Measurements from ENCODE around the gene LDLRAD4.

Gene LDLRAD4

GRCh38 chr18:13580351-13580750 is 361.8 kb downstream of the LDLRAD4 start:
- peaks cover 0 to 57% (median 15%) of the 10 kb centered on the region in 11 experiments; a peak in 12 of 22 replicates for H4K20me1 ChIP-seq
- no peak for TF ChIP-seq Cebpa-rat (IDR thresholded peaks at IDR 0.05)
- no peaks in the 10 kb centered on the region for H3K27me3 ChIP-seq
- H3K4me1 ChIP-seq = peaks cover 76 to 94% (median 89%) of the 10 kb centered on the region in 10 experiments
- H3K36me3 ChIP-seq = peaks cover 0 to 30% (median 3%) of the 10 kb centered on the region in 11 experiments; a peak in 5 of 22 replicates
- no peak overlapping the region for H3K4me3 ChIP-seq
- H3K9me3 ChIP-seq (replicated peaks in 1 of 11) = peaks cover 0 to under 1% (median 0%) of the 10 kb centered on the region in 11 experiments; a peak in 1 of 22 replicates
- peak overlapping the region; percentile 70 to 92 (median 77) for H3K4me2 ChIP-seq
- peak overlapping the region in 4 of 11 experiments; percentile 16 to 43 (median 34); a peak in 4 of 22 replicates for H3K9ac ChIP-seq
- H3K27ac ChIP-seq = peak overlapping the region in 9 of 11 experiments; percentile 20 to 76 (median 41); a peak in 11 of 22 replicates

DNA sequence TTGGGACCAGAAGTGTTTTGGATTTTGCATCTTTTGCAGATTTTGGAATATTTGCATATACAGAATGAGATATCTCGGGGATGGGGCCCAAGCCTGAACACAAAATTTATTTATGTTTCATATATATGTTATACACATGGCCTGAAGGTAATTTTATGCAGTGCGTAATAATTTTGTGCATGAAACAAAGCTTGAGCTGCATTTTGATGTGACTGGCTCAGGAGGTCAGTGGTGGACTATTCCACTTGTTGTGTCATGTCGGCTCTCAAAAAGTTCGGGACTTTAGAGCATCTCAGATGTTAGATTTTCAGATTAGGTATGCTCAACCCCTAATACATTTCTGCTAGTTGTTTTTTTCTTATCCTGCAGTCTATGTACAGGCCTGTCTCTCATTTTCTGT is 362.4 kb downstream of the LDLRAD4 start:
- no peak overlapping the region for H3K4me3 ChIP-seq
- H3K4me1 ChIP-seq = peaks cover 81 to 97% (median 92%) of the 10 kb centered on the region in 10 experiments
- no peak overlapping the region for H3K27ac ChIP-seq
- peaks cover 0 to 30% (median 3%) of the 10 kb centered on the region in 11 experiments; a peak in 6 of 22 replicates for H3K36me3 ChIP-seq
- H3K4me2 ChIP-seq = peak overlapping the region in 7 of 11 experiments; percentile 70 to 92 (median 77); a peak in 11 of 22 replicates
- no peak for TF ChIP-seq Cebpa-rat (IDR thresholded peaks at IDR 0.05)
- no peaks in the 10 kb centered on the region for H3K27me3 ChIP-seq
- H3K9ac ChIP-seq = no peak overlapping the region
- H4K20me1 ChIP-seq = peaks cover 0 to 57% (median 15%) of the 10 kb centered on the region in 11 experiments; a peak in 12 of 22 replicates
- no peaks in the 10 kb centered on the region for H3K9me3 ChIP-seq (replicated peaks in 1 of 11)

DNA sequence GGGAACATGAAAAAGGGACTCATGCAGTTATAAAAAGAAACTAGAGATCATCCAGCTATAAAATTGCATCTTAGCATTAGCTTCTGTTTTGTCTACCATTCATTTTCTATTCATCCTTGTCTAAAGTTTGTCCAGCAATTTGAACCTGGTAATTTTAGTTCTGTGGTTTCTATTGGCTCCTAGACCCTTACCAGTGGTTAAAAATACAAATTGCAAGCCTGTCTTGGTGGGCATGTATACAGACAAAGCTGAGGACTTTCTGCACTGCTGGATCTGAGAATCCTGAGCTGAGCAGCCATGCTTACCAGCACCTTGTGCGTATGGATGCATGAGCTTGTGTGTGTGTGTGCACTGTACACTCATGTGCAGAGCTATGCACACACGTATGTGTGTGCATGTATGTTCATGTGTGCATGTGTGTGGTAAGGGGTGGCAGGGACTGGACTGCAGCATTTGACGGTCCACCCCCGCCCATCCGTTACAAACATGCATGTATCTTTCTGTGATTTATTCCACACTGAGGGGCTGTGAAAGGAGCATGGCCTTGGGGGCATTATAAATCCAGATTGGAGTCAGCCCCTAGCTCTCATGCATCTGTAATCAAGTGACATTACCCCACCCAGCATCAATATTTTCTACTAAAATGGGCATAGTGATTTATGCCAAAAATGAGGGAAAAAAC is 363.1 kb downstream of the LDLRAD4 start:
- Histone ChIP-seq H3K9ac (no peak overlapping the region), H3K4me1 (peaks cover 81 to 97% (median 92%) of the 10 kb centered on the region in 10 experiments), H3K27me3 (no peaks in the 10 kb centered on the region), H4K20me1 (peaks cover 0 to 54% (median 15%) of the 10 kb centered on the region in 11 experiments; a peak in 12 of 22 replicates), H3K9me3 (replicated peaks in 1 of 11) (no peaks in the 10 kb centered on the region), H3K36me3 (peaks cover 0 to 30% (median 3%) of the 10 kb centered on the region in 11 experiments; a peak in 6 of 22 replicates), H3K4me2 (peak overlapping the region in 5 of 11 experiments; percentile 70 to 81 (median 72); a peak in 6 of 22 replicates), H3K27ac (no peak overlapping the region), H3K4me3 (no peak overlapping the region)
- TF ChIP-seq Cebpa-rat (IDR thresholded peaks at IDR 0.05) = no peak

DNA sequence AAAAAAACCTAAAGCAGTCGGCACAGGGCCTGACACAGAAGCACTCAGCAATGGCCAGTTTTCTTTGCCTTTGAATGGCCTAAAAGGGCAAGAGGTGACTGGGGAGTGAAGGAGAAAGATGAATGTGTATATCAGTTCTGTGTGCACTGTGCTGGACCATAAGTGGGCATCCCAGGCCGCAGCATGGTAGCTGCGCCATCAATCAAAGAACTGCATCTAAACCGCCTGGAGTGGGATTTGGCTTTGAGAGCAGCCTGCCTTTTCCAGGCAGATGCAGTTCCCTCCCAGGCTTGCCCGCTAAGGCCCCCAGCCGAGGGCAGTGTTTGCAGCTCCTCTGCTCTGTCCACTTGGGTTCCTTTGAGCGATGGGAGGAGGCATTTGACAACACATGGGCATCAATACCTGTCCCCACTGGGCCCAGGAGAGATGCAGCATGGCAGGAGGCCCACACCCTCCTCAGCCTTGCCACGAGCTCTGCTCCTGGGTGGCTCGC is 363.7 kb downstream of the LDLRAD4 start:
- H3K4me2 ChIP-seq = peak overlapping the region in 4 of 11 experiments; percentile 5 to 72 (median 48); a peak in 5 of 22 replicates

GRCh38 chr18:13583576-13584550 is 365.3 kb downstream of the LDLRAD4 start:
- Histone ChIP-seq H3K4me3 (no peak overlapping the region), H3K4me1 (peaks cover 77 to 98% (median 84%) of the 10 kb centered on the region in 10 experiments), H3K36me3 (peaks cover 0 to 34% (median 5%) of the 10 kb centered on the region in 11 experiments; a peak in 6 of 22 replicates), H3K27me3 (no peaks in the 10 kb centered on the region), H3K9ac (peak overlapping the region in 3 of 11 experiments; percentile 1 to 15 (median 12); a peak in 4 of 22 replicates), H3K27ac (peak overlapping the region in 9 of 11 experiments; percentile 13 to 65 (median 24); a peak in 11 of 22 replicates), H3K4me2 (peak overlapping the region; percentile 11 to 87 (median 65); a peak in 18 of 22 replicates), H3K9me3 (replicated peaks in 1 of 11) (no peaks in the 10 kb centered on the region), H4K20me1 (peaks cover 0 to 49% (median 15%) of the 10 kb centered on the region in 11 experiments; a peak in 12 of 22 replicates)
- no peak for TF ChIP-seq Cebpa-rat (IDR thresholded peaks at IDR 0.05)

More for the DNA sequence above, 363.7 kb downstream of the LDLRAD4 start:
- Histone ChIP-seq H3K27ac (no peak overlapping the region), H3K9ac (no peak overlapping the region), H3K36me3 (peaks cover 0 to 33% (median 3%) of the 10 kb centered on the region in 11 experiments; a peak in 6 of 22 replicates), H3K4me3 (no peak overlapping the region), H3K4me1 (peaks cover 78 to 97% (median 92%) of the 10 kb centered on the region in 10 experiments), H3K9me3 (replicated peaks in 1 of 11) (no peaks in the 10 kb centered on the region), H4K20me1 (peaks cover 0 to 52% (median 15%) of the 10 kb centered on the region in 11 experiments; a peak in 12 of 22 replicates), H3K27me3 (no peaks in the 10 kb centered on the region)
- TF ChIP-seq Cebpa-rat (IDR thresholded peaks at IDR 0.05) = no peak

DNA sequence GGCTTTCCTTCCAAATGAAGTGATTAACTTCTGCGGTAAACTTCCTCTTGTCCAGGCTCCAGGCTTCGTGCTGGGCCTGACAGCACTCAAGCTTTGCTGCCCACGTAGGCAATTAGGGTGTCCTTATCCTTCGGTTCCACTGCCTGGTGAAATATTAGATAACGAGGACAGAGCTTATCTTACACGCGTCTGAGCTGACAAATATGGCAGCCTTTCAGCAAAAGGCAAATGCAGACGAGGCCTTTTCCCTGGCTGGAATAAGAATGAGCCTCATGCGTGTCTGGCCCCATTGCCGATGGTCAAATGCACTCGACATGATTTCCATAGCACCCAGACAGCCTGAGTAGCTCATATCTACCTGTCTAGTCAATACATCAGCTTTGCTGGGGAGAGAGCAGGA is 366.3 kb downstream of the LDLRAD4 start:
- Histone ChIP-seq H3K4me1 (peaks cover 69 to 91% (median 83%) of the 10 kb centered on the region in 10 experiments), H3K4me2 (peak overlapping the region; percentile 42 to 87 (median 65)), H3K9ac (peak overlapping the region in 2 of 11 experiments; percentile 16 to 52; a peak in 4 of 22 replicates), H3K27ac (peak overlapping the region in 8 of 11 experiments; percentile 5 to 65 (median 26); a peak in 10 of 22 replicates), H3K27me3 (no peaks in the 10 kb centered on the region), H3K9me3 (replicated peaks in 1 of 11) (no peaks in the 10 kb centered on the region), H3K36me3 (peaks cover 0 to 34% (median 7%) of the 10 kb centered on the region in 11 experiments; a peak in 6 of 22 replicates), H3K4me3 (no peak overlapping the region), H4K20me1 (peaks cover 0 to 43% (median 11%) of the 10 kb centered on the region in 11 experiments; a peak in 12 of 22 replicates)
- no peak for TF ChIP-seq Cebpa-rat (IDR thresholded peaks at IDR 0.05)

GRCh38 chr18:13585379-13586153 is 367.0 kb downstream of the LDLRAD4 start:
- Histone ChIP-seq H3K9ac (peak overlapping the region in 5 of 11 experiments; percentile 0 to 52 (median 16); a peak in 5 of 22 replicates), H3K27ac (peak overlapping the region in 10 of 11 experiments; percentile 5 to 65 (median 26); a peak in 13 of 22 replicates), H3K4me1 (peaks cover 67 to 90% (median 81%) of the 10 kb centered on the region in 10 experiments), H3K36me3 (peaks cover 0 to 34% (median 7%) of the 10 kb centered on the region in 11 experiments; a peak in 6 of 22 replicates), H4K20me1 (peaks cover 0 to 35% (median 5%) of the 10 kb centered on the region in 11 experiments; a peak in 11 of 22 replicates), H3K9me3 (replicated peaks in 1 of 11) (no peaks in the 10 kb centered on the region), H3K27me3 (no peaks in the 10 kb centered on the region), H3K4me3 (no peak overlapping the region), H3K4me2 (peak overlapping the region; percentile 42 to 87 (median 65))
- TF ChIP-seq Cebpa-rat (IDR thresholded peaks at IDR 0.05) = no peak

Measured in BLaER1 treated with 17β-estradiol and CSF1 and Interleukin-3, amounts not matched to agents 10 nM and 100 nM (cell line).